WTC11 (cell line): Measurements from ENCODE around the gene PUSL1. TPM values are rescaled to one million over a fixed set of nuclear protein-coding genes. Genes with fewer than 3 reads are reported as not detected.

Source experiments
- ATF6 ChIP-seq: sonication (generic); formaldehyde crosslinking; IDR thresholded peaks from 2 replicates; pipeline ENCODE4 v1.8.1; 2023; ENCODE audit warnings: mild to moderate bottlenecking, missing genetic modification reagents
- CBFB ChIP-seq: sonication (generic); formaldehyde crosslinking; IDR thresholded peaks from 2 replicates; pipeline ENCODE4 v1.8.1; 2022; ENCODE audit warnings: mild to moderate bottlenecking, low read depth, missing genetic modification reagents
- E2F4 ChIP-seq: sonication (generic); formaldehyde crosslinking; IDR thresholded peaks from 2 replicates; pipeline ENCODE4 v1.8.1; 2022; ENCODE audit warnings: low read depth, mild to moderate bottlenecking, moderate library complexity, missing genetic modification reagents, borderline replicate concordance
- ELF4 ChIP-seq: sonication (generic); formaldehyde crosslinking; IDR thresholded peaks from 2 replicates; pipeline ENCODE4 v1.8.1; 2022; ENCODE audit warnings: low read depth, mild to moderate bottlenecking, moderate library complexity, missing genetic modification reagents
- EMX1 ChIP-seq: fragments of 250-450 bp; sonication (Bioruptor Pico); IDR thresholded peaks from 2 replicates; pipeline ENCODE4 v1.8.0; 2021; ENCODE audit warnings: mild to moderate bottlenecking
- ERG ChIP-seq: fragments of 250-450 bp; sonication (Bioruptor Pico); IDR thresholded peaks from 2 replicates; pipeline ENCODE4 v1.8.0; 2021; ENCODE audit warnings: mild to moderate bottlenecking
- ESRRA ChIP-seq: sonication (generic); formaldehyde crosslinking; IDR thresholded peaks from 2 replicates; pipeline ENCODE4 v1.8.1; 2022; ENCODE audit warnings: mild to moderate bottlenecking, missing genetic modification reagents, borderline replicate concordance
- ETV6 ChIP-seq: sonication (generic); formaldehyde crosslinking; IDR thresholded peaks from 2 replicates; pipeline ENCODE4 v1.8.1; 2022; ENCODE audit warnings: mild to moderate bottlenecking, missing genetic modification reagents
- FOXK1 ChIP-seq: sonication (generic); formaldehyde crosslinking; IDR thresholded peaks from 2 replicates; pipeline ENCODE4 v1.8.0; 2022; ENCODE audit warnings: mild to moderate bottlenecking, moderate library complexity, missing genetic modification reagents
- FOXP1 ChIP-seq: sonication (generic); formaldehyde crosslinking; IDR thresholded peaks from 2 replicates; pipeline ENCODE4 v1.8.0; 2022; ENCODE audit warnings: missing genetic modification reagents, mild to moderate bottlenecking, moderate library complexity, borderline replicate concordance
- GTF2I ChIP-seq: fragments of 250-450 bp; sonication (Bioruptor Pico); conservative IDR thresholded peaks from 2 replicates; pipeline ENCODE4 v1.4.0; 2021; ENCODE audit warnings: mild to moderate bottlenecking
- JUN ChIP-seq: sonication (generic); formaldehyde crosslinking; IDR thresholded peaks from 2 replicates; pipeline ENCODE4 v1.8.0; 2023; ENCODE audit warnings: mild to moderate bottlenecking, missing genetic modification reagents
- MLX ChIP-seq: sonication (generic); formaldehyde crosslinking; IDR thresholded peaks from 2 replicates; pipeline ENCODE4 v1.8.1; 2023; ENCODE audit warnings: mild to moderate bottlenecking, missing genetic modification reagents, moderate library complexity
- MYBL2 ChIP-seq: sonication (generic); formaldehyde crosslinking; IDR thresholded peaks from 2 replicates; pipeline ENCODE4 v1.8.1; 2023; ENCODE audit warnings: mild to moderate bottlenecking, moderate library complexity, missing genetic modification reagents
- OVOL2 ChIP-seq: fragments of 250-450 bp; sonication (Bioruptor Pico); IDR thresholded peaks from 2 replicates; pipeline ENCODE4 v1.9.0; 2021; ENCODE audit warnings: mild to moderate bottlenecking, borderline replicate concordance
- PREB ChIP-seq: sonication (generic); formaldehyde crosslinking; IDR thresholded peaks from 2 replicates; pipeline ENCODE4 v1.8.1; 2022; ENCODE audit warnings: mild to moderate bottlenecking, missing genetic modification reagents, moderate library complexity, borderline replicate concordance
- RELA ChIP-seq: sonication (generic); formaldehyde crosslinking; IDR thresholded peaks from 2 replicates; pipeline ENCODE4 v1.8.1; 2022; ENCODE audit warnings: missing genetic modification reagents, mild to moderate bottlenecking, borderline replicate concordance
- SOX15 ChIP-seq: fragments of 250-450 bp; sonication (Bioruptor Pico); IDR thresholded peaks from 2 replicates; pipeline ENCODE4 v1.9.0; 2021; ENCODE audit warnings: mild to moderate bottlenecking
- SP1 ChIP-seq: sonication (generic); formaldehyde crosslinking; conservative IDR thresholded peaks from 2 replicates; pipeline ENCODE4 v1.8.1; 2022; ENCODE audit warnings: missing genetic modification reagents
- TP53 ChIP-seq: sonication (generic); formaldehyde crosslinking; IDR thresholded peaks from 2 replicates; pipeline ENCODE4 v1.8.1; 2023; ENCODE audit warnings: mild to moderate bottlenecking, missing genetic modification reagents
- ZNF263 ChIP-seq: sonication (generic); formaldehyde crosslinking; IDR thresholded peaks from 2 replicates; pipeline ENCODE4 v1.8.1; 2022; ENCODE audit warnings: low read depth, mild to moderate bottlenecking, moderate library complexity, missing genetic modification reagents
- ZNF281 ChIP-seq: sonication (generic); formaldehyde crosslinking; IDR thresholded peaks from 2 replicates; pipeline ENCODE4 v1.8.0; 2023; ENCODE audit warnings: mild to moderate bottlenecking, missing genetic modification reagents
- ZNF317 ChIP-seq: sonication (generic); formaldehyde crosslinking; IDR thresholded peaks from 2 replicates; pipeline ENCODE4 v1.8.1; 2023; ENCODE audit warnings: low read depth, mild to moderate bottlenecking, moderate library complexity, missing genetic modification reagents, borderline replicate concordance
- ZNF512 ChIP-seq: sonication (generic); formaldehyde crosslinking; IDR thresholded peaks from 2 replicates; pipeline ENCODE4 v1.8.1; 2022; ENCODE audit warnings: missing genetic modification reagents, borderline replicate concordance
- ZSCAN18 ChIP-seq: fragments of 250-450 bp; sonication (Bioruptor Pico); IDR thresholded peaks from 2 replicates; pipeline ENCODE4 v2.1.2; 2022; ENCODE audit warnings: mild to moderate bottlenecking, moderate library complexity
- total RNA-seq: library from RNA; stranded (reverse); gene quantifications from 3 replicates; pipeline ENCODE4 v1.2.3, GENCODE V29; 2021

PUSL1 gene
- total RNA-seq, 1 experiment from 2014 or later: 51.5 TPM

- TF ChIP-seq ZNF281 (CRISPR knock-in tag): no peak
- no peak for TF ChIP-seq FOXP1 (CRISPR knock-in tag)
- no peak for TF ChIP-seq ESRRA
- no peak for TF ChIP-seq ELF4 (CRISPR knock-in tag)
- no peak for TF ChIP-seq ZNF263
- TF ChIP-seq ETV6 (CRISPR knock-in tag): no peak; the same call in 1 of the 2 replicates
- TF ChIP-seq GTF2I (CRISPR knock-in tag): no peak
- TF ChIP-seq SP1: no peak
- TF ChIP-seq JUN (CRISPR knock-in tag): no peak
- no peak for TF ChIP-seq MLX (CRISPR knock-in tag)
- TF ChIP-seq FOXK1: 0 out of 2 replicates have a peak, but pooled peaks have one; percentile 7
- peak; percentile 21; the same call in 1 of the 2 replicates for TF ChIP-seq RELA (CRISPR knock-in tag)
- TF ChIP-seq MYBL2 (CRISPR knock-in tag): peak; percentile 15; the same call in 1 of the 2 replicates
- TF ChIP-seq EMX1 (CRISPR knock-in tag): no peak
- TF ChIP-seq ATF6 (CRISPR knock-in tag): no peak
- TF ChIP-seq OVOL2: no peak
- 0 out of 2 replicates have a peak, but pooled peaks have one; percentile 42 for TF ChIP-seq TP53 (CRISPR knock-in tag)
- TF ChIP-seq ZNF317 (CRISPR knock-in tag): no peak
- no peak for TF ChIP-seq E2F4
- TF ChIP-seq PREB (CRISPR knock-in tag): no peak
- TF ChIP-seq SOX15 (CRISPR knock-in tag): no peak
- no peak for TF ChIP-seq ZSCAN18
- TF ChIP-seq ZNF512 (CRISPR knock-in tag): no peak
- no peak for TF ChIP-seq ERG
- no peak for TF ChIP-seq CBFB (CRISPR knock-in tag)
Observed at GRCh38 chr1:1308756-1309250, 406 bp downstream of the PUSL1 start (continued).
